Hematopoietic multipotent progenitor cell treated with erythropoietin and hydrocortisone succinate and interleukin-3 and kit ligand, for 6 days (in vitro differentiated cells): ENCODE results near the gene TFG.
"Not testable (repeated sequence)": the region's sequence is repeated elsewhere in the genome, so short reads cannot be mapped to it uniquely, and the experiment has no call there.

Experiments used
- DNase-seq: peaks from one replicate; pipeline ENCODE4 v3.0.0-alpha.2; 2015

Gene TFG

GRCh38 chr3:100708989-100709841 lies at the start of gene TFG:
Gene TFG, plus strand, starts transcription at chr3:100709494. Its CDS starts 4,192 bp downstream, at chr3:100713686.
- DNase-seq, result peak; percentile 99

GRCh38 chr3:100661294-100661693 lies 48.0 kb upstream of the TFG start:
- not testable (repeated sequence) for DNase-seq

- peak; percentile 47 for DNase-seq
Measured at GRCh38 chr3:100662113-100662823, 47.0 kb upstream of the TFG start.

- no peak for DNase-seq
Measured at GRCh38 chr3:100665230-100665629, 44.1 kb upstream of the TFG start.

GRCh38 chr3:100666699-100667098 lies 42.6 kb upstream of the TFG start:
- not testable (repeated sequence) for DNase-seq

- not testable (repeated sequence) for DNase-seq
Measured at GRCh38 chr3:100667316-100667715, 42.0 kb upstream of the TFG start.

- not testable (repeated sequence) for DNase-seq
Measured at GRCh38 chr3:100670995-100671394, 38.3 kb upstream of the TFG start.

- no peak for DNase-seq
Measured at GRCh38 chr3:100681496-100681895, 27.8 kb upstream of the TFG start.

- no peak for DNase-seq
Measured at GRCh38 chr3:100682056-100682853, 27.0 kb upstream of the TFG start.

- no peak for DNase-seq
Measured at GRCh38 chr3:100682854-100683760, 26.2 kb upstream of the TFG start.

- no peak for DNase-seq
Measured at GRCh38 chr3:100693225-100693624, 16.1 kb upstream of the TFG start.

GRCh38 chr3:100695696-100696095 lies 13.6 kb upstream of the TFG start:
- DNase-seq, result no peak

GRCh38 chr3:100696161-100696560 lies 13.1 kb upstream of the TFG start:
- DNase-seq, result no peak

- no peak for DNase-seq
Measured at GRCh38 chr3:100697172-100697571, 12.1 kb upstream of the TFG start.

- DNase-seq, result no peak
Measured at GRCh38 chr3:100697723-100698285, 11.5 kb upstream of the TFG start.

- DNase-seq, result no peak
Measured at GRCh38 chr3:100698736-100699135, 10.6 kb upstream of the TFG start.

GRCh38 chr3:100700708-100701107 lies 8.6 kb upstream of the TFG start:
- DNase-seq, result no peak

GRCh38 chr3:100702082-100702979 lies 7.0 kb upstream of the TFG start:
- no peak for DNase-seq

- DNase-seq, result no peak
Measured at GRCh38 chr3:100702980-100703345, 6.3 kb upstream of the TFG start.

GRCh38 chr3:100703865-100704264 lies 5.4 kb upstream of the TFG start:
- no peak for DNase-seq

GRCh38 chr3:100706365-100706764 lies 2.9 kb upstream of the TFG start:
- no peak for DNase-seq
